DOHH2 (cell line): Measurements from ENCODE around the gene LRIG3.

Source experiments
- H3F3A ChIP-seq: fragments of 200-600 bp; sonication (generic), shearing (Covaris generic); 2 replicates; pipeline ENCODE4 v1.6.0; 2016; ENCODE audit warnings: antibody characterized with exemption, mild to moderate bottlenecking; ENCODE audit not compliant: control insufficient read depth, insufficient read depth
- H3K27ac ChIP-seq: fragments of 200-600 bp; sonication (generic); 2 replicates; pipeline ENCODE4 v1.5.1; 2014; ENCODE audit warnings: low read depth, mild to moderate bottlenecking, low read length, moderate library complexity
- H3K27me3 ChIP-seq: fragments of 200-600 bp; sonication (generic); 2 replicates; pipeline ENCODE4 v1.6.1; 2014; ENCODE audit warnings: mild to moderate bottlenecking, low read length, mixed read lengths; ENCODE audit not compliant: control insufficient read depth
- H3K36me3 ChIP-seq: fragments of 200-600 bp; sonication (generic); 2 replicates; pipeline ENCODE4 v1.6.1; 2014; ENCODE audit warnings: mild to moderate bottlenecking, low read length, moderate library complexity, mixed read lengths; ENCODE audit not compliant: control insufficient read depth
- H3K4me1 ChIP-seq: fragments of 200-600 bp; sonication (generic); 2 replicates; pipeline ENCODE4 v1.6.1; 2014; ENCODE audit warnings: mild to moderate bottlenecking, low read length, mixed read lengths; ENCODE audit not compliant: control insufficient read depth
- H3K4me2 ChIP-seq: fragments of 200-600 bp; sonication (generic); 2 replicates; pipeline ENCODE4 v1.6.0; 2014; ENCODE audit warnings: mild to moderate bottlenecking, low read length, moderate library complexity
- H3K4me3 ChIP-seq: fragments of 200-600 bp; sonication (generic); 2 replicates; pipeline ENCODE4 v1.5.1; 2014; ENCODE audit warnings: mild to moderate bottlenecking, low read length, mixed read lengths
- H3K79me2 ChIP-seq: fragments of 200-600 bp; sonication (generic); 2 replicates; pipeline ENCODE4 v1.6.1; 2014; ENCODE audit warnings: mild to moderate bottlenecking, low read length, mixed read lengths; ENCODE audit not compliant: control insufficient read depth
- H3K9me2 ChIP-seq: fragments of 200-600 bp; sonication (generic); replicated peaks from 2 replicates; pipeline ENCODE4 v1.6.1; 2014; ENCODE audit warnings: mild to moderate bottlenecking, low read length, mixed read lengths; ENCODE audit not compliant: control insufficient read depth
- H3K9me3 ChIP-seq: fragments of 200-600 bp; sonication (generic); 2 replicates; pipeline ENCODE4 v1.6.1; 2014; ENCODE audit warnings: antibody characterized with exemption, low read length, mixed read lengths; ENCODE audit not compliant: control insufficient read depth, insufficient read depth
- H4K20me1 ChIP-seq: fragments of 200-600 bp; sonication (generic); 2 replicates; pipeline ENCODE4 v1.6.0; 2014; ENCODE audit warnings: low read depth, mild to moderate bottlenecking, antibody characterized with exemption, low read length, moderate library complexity; ENCODE audit not compliant: control insufficient read depth, insufficient read depth
- CTCF ChIP-seq: fragments of 200-600 bp; sonication (generic); IDR thresholded peaks from one replicate; pipeline ENCODE4 v1.5.1; 2014; ENCODE audit warnings: antibody characterized with exemption, mild to moderate bottlenecking, low read depth, low read length; ENCODE audit not compliant: poor library complexity, severe bottlenecking
- EZH2phosphoT487 ChIP-seq: fragments of 200-600 bp; sonication (generic); IDR thresholded peaks from 2 replicates; pipeline ENCODE4 v1.6.1; 2017; ENCODE audit warnings: borderline replicate concordance, mild to moderate bottlenecking, antibody characterized with exemption, low read length, moderate library complexity, mixed read lengths

The LRIG3 gene

GRCh38 chr12:58884916-58885315 is 35.4 kb downstream of the LRIG3 start:
- no peaks in the 10 kb centered on the region for H3K9me2 ChIP-seq
- TF ChIP-seq CTCF (no peak), EZH2phosphoT487 (no peak)
- no peak overlapping the region for H3K4me3 ChIP-seq
- no peaks in the 10 kb centered on the region for H3K27me3 ChIP-seq
- no peaks in the 10 kb centered on the region for H3K79me2 ChIP-seq
- H3K36me3 ChIP-seq, result no peaks in the 10 kb centered on the region
- no peaks in the 10 kb centered on the region for H4K20me1 ChIP-seq
- no peaks in the 10 kb centered on the region for H3F3A ChIP-seq
- H3K27ac ChIP-seq, result no peak overlapping the region
- no peak overlapping the region for H3K4me2 ChIP-seq
- H3K9me3 ChIP-seq, result no peaks in the 10 kb centered on the region
- no peaks in the 10 kb centered on the region for H3K4me1 ChIP-seq

GRCh38 chr12:58883576-58884334 is 36.5 kb downstream of the LRIG3 start:
- H3K36me3 ChIP-seq, result no peaks in the 10 kb centered on the region

GRCh38 chr12:58882826-58883225 is 37.5 kb downstream of the LRIG3 start:
- Histone ChIP-seq H3K4me1 (no peaks in the 10 kb centered on the region), H3F3A (no peaks in the 10 kb centered on the region), H3K79me2 (no peaks in the 10 kb centered on the region), H3K36me3 (no peaks in the 10 kb centered on the region), H4K20me1 (no peaks in the 10 kb centered on the region), H3K4me2 (no peak overlapping the region), H3K4me3 (no peak overlapping the region), H3K27ac (no peak overlapping the region), H3K9me3 (no peaks in the 10 kb centered on the region), H3K9me2 (no peaks in the 10 kb centered on the region), H3K27me3 (no peaks in the 10 kb centered on the region)
- TF ChIP-seq EZH2phosphoT487 (no peak), CTCF (no peak)

More at GRCh38 chr12:58883576-58884334, 36.5 kb downstream of the LRIG3 start:
- Histone ChIP-seq H3K9me2 (no peaks in the 10 kb centered on the region), H3K4me1 (no peaks in the 10 kb centered on the region), H3K79me2 (no peaks in the 10 kb centered on the region), H3K9me3 (no peaks in the 10 kb centered on the region), H3K4me3 (no peak overlapping the region), H4K20me1 (no peaks in the 10 kb centered on the region), H3F3A (no peaks in the 10 kb centered on the region), H3K27ac (no peak overlapping the region), H3K27me3 (no peaks in the 10 kb centered on the region), H3K4me2 (no peak overlapping the region)
- no peak for TF ChIP-seq CTCF
- TF ChIP-seq EZH2phosphoT487, result no peak

GRCh38 chr12:58881816-58882215 is 38.5 kb downstream of the LRIG3 start:
- Histone ChIP-seq H3K36me3 (no peaks in the 10 kb centered on the region), H3K27ac (no peak overlapping the region), H3K9me2 (no peaks in the 10 kb centered on the region), H3K4me1 (no peaks in the 10 kb centered on the region), H3K9me3 (no peaks in the 10 kb centered on the region), H3F3A (no peaks in the 10 kb centered on the region), H3K27me3 (no peaks in the 10 kb centered on the region), H3K79me2 (no peaks in the 10 kb centered on the region), H3K4me2 (no peak overlapping the region), H4K20me1 (no peaks in the 10 kb centered on the region), H3K4me3 (no peak overlapping the region)
- TF ChIP-seq CTCF (no peak), EZH2phosphoT487 (no peak)
